K562 (cell line): ENCODE results near the gene KASH5. TPM values are rescaled to one million over a fixed set of nuclear protein-coding genes. Genes with fewer than 3 reads are reported as not detected.

Source experiments
- ATAC-seq: fragments of 200-7000 bp; cut with Tn5 transposase; 3 replicates; pipeline ENCODE4 v1.9.1; 2020; ENCODE audit warnings: moderate library complexity
- BruUV-seq: library from RNA; stranded (reverse); fragments of 400-500 nt; replicated peaks from 2 replicates; lab custom pipeline; 2021; lab: Mats Ljungman, UMichigan
- CTCF ChIA-PET: fragments of 300-600 bp; formaldehyde crosslinking; extraction: SDS; loops from one replicate; lab custom pipeline; 2021; ENCODE audit warnings: low intra/inter-chr PET ratio; lab: Yijun Ruan, JAX
- POLR2A ChIA-PET: fragments of 300-600, 350-650 bp; sonication (Branson Sonifier 250); formaldehyde crosslinking; extraction: SDS; loops from one replicate; lab custom pipeline; 2021; ENCODE audit warnings: antibody characterized with exemption, inconsistent platforms; lab: Yijun Ruan, JAX
- DNase-seq, 4 experiments: peaks; one replicate each; pipeline versions ENCODE4 v3.0.0 to v3.0.0-alpha.2; 2011 to 2018; ENCODE audit warnings: low spot score in 3 of 4, mixed read lengths in 3 of 4; ENCODE audit errors: extremely low read depth in 1 of 4
- FAIRE-seq: peaks from 2 replicates; lab custom pipeline; 2011; peaks lifted over from hg19 to GRCh38; lab: Jason Lieb, UNC
- H2AFZ ChIP-seq: 2 replicates; pipeline ENCODE4 v1.6.0; 2011; ENCODE audit warnings: low read depth, low read length, control low read depth, inconsistent platforms
- H3K27ac ChIP-seq: fragments of 200-600 bp; 3 replicates; pipeline ENCODE4 v1.8.0; 2011; ENCODE audit warnings: low read depth, mild to moderate bottlenecking, control low read depth, inconsistent platforms, low read length, moderate library complexity, mixed read lengths; ENCODE audit errors: extremely low read depth
- H3K27me3 ChIP-seq, 2 experiments: fragments of 300-600 bp in 1 of 2; 2 replicates in 1 of 2; 3 replicates in 1 of 2; pipeline versions ENCODE4 v1.6.0 to v1.8.0; 2011; ENCODE audit warnings: inconsistent platforms in 2 of 2, low read length in 2 of 2, mild to moderate bottlenecking in 1 of 2, mixed read lengths in 1 of 2, moderate library complexity in 1 of 2; ENCODE audit not compliant: control insufficient read depth in 2 of 2, insufficient read depth in 2 of 2
- H3K36me3 ChIP-seq: fragments of 300-600 bp; 3 replicates; pipeline ENCODE4 v1.8.0; 2011; ENCODE audit warnings: mild to moderate bottlenecking, low read length, inconsistent platforms; ENCODE audit not compliant: control insufficient read depth, insufficient read depth
- H3K4me1 ChIP-seq, 2 experiments: fragments of 200-600 bp in 1 of 2; replicated peaks in 1 of 2; 2 replicates in 1 of 2; 3 replicates in 1 of 2; pipeline versions ENCODE4 v1.5.1 to v1.8.0; 2011; ENCODE audit warnings: inconsistent platforms in 2 of 2, low read length in 2 of 2, mild to moderate bottlenecking in 1 of 2, mixed read lengths in 1 of 2, moderate library complexity in 1 of 2; ENCODE audit not compliant: control insufficient read depth in 2 of 2, insufficient read depth in 2 of 2
- H3K4me2 ChIP-seq: 2 replicates; pipeline ENCODE4 v1.6.1; 2011; ENCODE audit warnings: low read length, control low read depth, inconsistent platforms, mixed read lengths; ENCODE audit not compliant: insufficient read depth
- H3K4me3 ChIP-seq: fragments of 200-600 bp; sonication (generic), shearing (Covaris generic); 2 replicates; pipeline ENCODE4 v1.5.1; 2016; ENCODE audit warnings: control low read depth, inconsistent platforms
- H3K79me2 ChIP-seq: fragments of 200-600 bp; 3 replicates; pipeline ENCODE4 v1.8.0; 2011; ENCODE audit warnings: low read length, inconsistent platforms; ENCODE audit not compliant: control insufficient read depth, insufficient read depth
- H3K9ac ChIP-seq, 2 experiments: 2 replicates each; pipeline versions ENCODE4 v1.6.0 to v1.6.1; 2011; ENCODE audit warnings: low read depth in 2 of 2, low read length in 2 of 2, control low read depth in 1 of 2, inconsistent platforms in 1 of 2, mild to moderate bottlenecking in 1 of 2, mixed read lengths in 1 of 2; ENCODE audit not compliant: insufficient read depth in 1 of 2
- H3K9me1 ChIP-seq: one replicate; pipeline ENCODE4 v1.6.0; 2011; ENCODE audit warnings: inconsistent platforms, mild to moderate bottlenecking, low read length, moderate library complexity; ENCODE audit not compliant: control insufficient read depth, insufficient read depth
- H3K9me3 ChIP-seq: replicated peaks from 2 replicates; pipeline ENCODE4 v1.5.1; 2011; ENCODE audit warnings: low read depth, low read length, inconsistent platforms; ENCODE audit not compliant: control insufficient read depth, insufficient read depth
- H4K20me1 ChIP-seq: replicated peaks from 2 replicates; pipeline ENCODE4 v1.6.1; 2011; ENCODE audit warnings: low read length, inconsistent platforms, mixed read lengths; ENCODE audit not compliant: control insufficient read depth, insufficient read depth
- ARNT ChIP-seq, 2 experiments: fragments of 450-650 bp; IDR thresholded peaks; 2 replicates each; pipeline ENCODE4 v1.6.1; 2016; ENCODE audit warnings: mild to moderate bottlenecking in 1 of 2
- CHAMP1 ChIP-seq: fragments of 450-650 bp; IDR thresholded peaks from 2 replicates; pipeline ENCODE4 v1.6.1; 2016; ENCODE audit warnings: mild to moderate bottlenecking
- MAX ChIP-seq: sonication (generic); formaldehyde crosslinking; IDR thresholded peaks from 2 replicates; pipeline ENCODE4 v1.9.0; 2022; ENCODE audit warnings: mild to moderate bottlenecking, missing genetic modification reagents
- RNF2 ChIP-seq: sonication (generic); IDR thresholded peaks from 2 replicates; pipeline ENCODE4 v1.6.1; 2016
- WGBS: fragments of 100-300 bp; shearing (Covaris generic); methylation state at CpG from one replicate; pipeline ENCODE4 v1.1.6; 2016; ENCODE audit warnings: low coverage, mixed read lengths; ENCODE audit not compliant: insufficient coverage; ENCODE audit errors: missing lambda C conversion rate; 5-methylcytosine and 5-hydroxymethylcytosine counted together
- in situ Hi-C: fragments of 300-500 bp; cut with MboI; formaldehyde crosslinking; loops from 4 replicates; pipeline ENCODE4 v1.15.0; 2018; ENCODE audit warnings: inconsistent platforms, mixed read lengths
- intact Hi-C: fragments of 100-400 bp; cut with micrococcal nuclease; formaldehyde crosslinking; loops from 2 replicates; pipeline ENCODE4 v1.14.2; 2022
- polyA plus RNA-seq, 8 experiments: library from polyadenylated mRNA; depleted of rRNA in 4 of 8; stranded (reverse) in 5 of 8; unstranded in 3 of 8; fragments of >200 nt; fragmentation: Nextera tagmentation in 2 of 8; fragmentation: Illumina TruSeq in 1 of 8; extraction: Ambion mirVana in 2 of 8; extraction: Trizol in 1 of 8; gene quantifications; 2 replicates each; pipeline versions ENCODE4 v1.2.1 to v1.2.3, GENCODE V29; 2011 to 2014; ENCODE audit warnings: inconsistent platforms in 1 of 8, missing spikeins in 1 of 8
- total RNA-seq, 7 experiments: library from RNA; depleted of rRNA in 6 of 7; stranded (reverse); fragments of >200 nt in 6 of 7; fragmentation: Illumina TruSeq in 2 of 7; extraction: Trizol in 2 of 7; gene quantifications; 2 replicates each; pipeline versions ENCODE4 v1.2.1 to v1.2.3, GENCODE V29; 2011 to 2021; ENCODE audit warnings: low replicate concordance in 1 of 7

KASH5 gene
- total and polyA plus RNA-seq, 9 of the 15 experiments (the other 6 are each of a cell fraction or from before 2014, with no cell fraction given) = 0.07 to 0.84 (median 0.34) TPM; not detected in 1

- TF ChIP-seq CHAMP1 (no peak), RNF2 (no peak), ARNT (IDR thresholded peaks at IDR 0.05) (no peak)
- TF ChIP-seq, all 486 proteins: peak for 3
Measured at GRCh38 chr19:49420227-49420626, 32.2 kb downstream of the KASH5 start (continued).

- peak overlapping the region; percentile 75 for H3K4me2 ChIP-seq
- ChIA-PET POLR2A (interaction anchor here (0.8 to 1.3 kb wide), 4 partner anchors 9 to 35 kb away, joined by 3 to 5 read pairs (median 4); no protein-coding TSS in a partner anchor), CTCF (no interaction called here)
- no peaks in the 10 kb centered on the region for H3K27me3 ChIP-seq
- peak overlapping the region; percentile 20 for H3K4me3 ChIP-seq
- peak overlapping the region; percentile 85 for H2AFZ ChIP-seq
- in situ Hi-C loops (no loop called here), intact Hi-C loops (no loop called here)
- FAIRE-seq (peak; percentile 98), DNase-seq (peak; percentile 89 to 96 (median 92)), ATAC-seq (peak; percentile 85)
- no peaks in the 10 kb centered on the region for H3K9me1 ChIP-seq
- peaks cover 39 to 49% of the 10 kb centered on the region in 2 experiments for H3K4me1 ChIP-seq
- no peaks in the 10 kb centered on the region for H4K20me1 ChIP-seq
- no peaks in the 10 kb centered on the region for H3K9me3 ChIP-seq
- WGBS = 2% methylated on average over 48 of the region's 48 CpGs
- no peak overlapping the region for H3K27ac ChIP-seq
- peak overlapping the region; percentile 48 to 86; a peak in 2 of 4 replicates for H3K9ac ChIP-seq
- H3K36me3 ChIP-seq = no peaks in the 10 kb centered on the region
- no TSS peak for BruUV-seq
- no peaks in the 10 kb centered on the region for H3K79me2 ChIP-seq
- TF ChIP-seq MAX (CRISPR knock-in tag) = peak; percentile 69
Measured at GRCh38 chr19:49421039-49421877, 33.2 kb downstream of the KASH5 start.
